ENCODE data around the gene CELF5. TPM values are rescaled to one million over a fixed set of nuclear protein-coding genes. Genes with fewer than 3 reads are reported as not detected.
"Not testable (repeated sequence)": the region's sequence is repeated elsewhere in the genome, so short reads cannot be mapped to it uniquely, and the experiment has no call there.

CELF5 gene
- total RNA-seq, 2 donors from 2014 or later, result 0.24 to 0.26 TPM

DNA sequence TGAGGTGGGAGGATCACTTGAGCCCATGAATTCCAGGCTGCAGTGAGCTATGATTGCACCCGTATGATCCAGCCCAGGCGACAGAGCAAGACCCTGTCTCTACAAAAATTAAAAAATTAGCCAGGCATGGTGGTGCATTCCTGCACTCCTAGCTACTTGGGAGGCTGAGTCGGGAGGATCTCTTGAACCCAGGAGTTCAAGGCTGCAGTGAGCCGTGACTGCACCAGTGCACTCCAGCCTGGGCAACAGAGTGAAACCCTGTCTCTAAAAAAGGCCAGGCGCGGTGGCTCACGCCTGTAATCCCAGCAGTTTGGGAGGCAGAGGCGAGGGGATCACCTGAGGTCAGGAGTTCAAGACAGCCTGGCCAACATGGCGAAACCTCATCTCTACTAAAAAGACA, 118.5 kb downstream of the CELF5 start:
- H3K36me3 Mint-ChIP-seq (ENCODE audit: low read depth); H3K4me1 Mint-ChIP-seq; H3K4me3 Mint-ChIP-seq; H3K27me3 Mint-ChIP-seq; H3K9me3 Mint-ChIP-seq; H3K27ac Mint-ChIP-seq; ATAC-seq (replicated peaks): not testable (repeated sequence)

GRCh38 chr19:3343619-3344502, 119.4 kb downstream of the CELF5 start:
- Mint-ChIP-seq H3K27ac (no peak overlapping the region), H3K36me3 (ENCODE audit: low read depth) (no peaks in the 10 kb centered on the region), H3K9me3 (no peaks in the 10 kb centered on the region), H3K4me3 (peak overlapping the region; percentile 33), H3K4me1 (peaks cover under 1% of the 10 kb centered on the region), H3K27me3 (no peaks in the 10 kb centered on the region)
- peak; percentile 93 for ATAC-seq (replicated peaks)

DNA sequence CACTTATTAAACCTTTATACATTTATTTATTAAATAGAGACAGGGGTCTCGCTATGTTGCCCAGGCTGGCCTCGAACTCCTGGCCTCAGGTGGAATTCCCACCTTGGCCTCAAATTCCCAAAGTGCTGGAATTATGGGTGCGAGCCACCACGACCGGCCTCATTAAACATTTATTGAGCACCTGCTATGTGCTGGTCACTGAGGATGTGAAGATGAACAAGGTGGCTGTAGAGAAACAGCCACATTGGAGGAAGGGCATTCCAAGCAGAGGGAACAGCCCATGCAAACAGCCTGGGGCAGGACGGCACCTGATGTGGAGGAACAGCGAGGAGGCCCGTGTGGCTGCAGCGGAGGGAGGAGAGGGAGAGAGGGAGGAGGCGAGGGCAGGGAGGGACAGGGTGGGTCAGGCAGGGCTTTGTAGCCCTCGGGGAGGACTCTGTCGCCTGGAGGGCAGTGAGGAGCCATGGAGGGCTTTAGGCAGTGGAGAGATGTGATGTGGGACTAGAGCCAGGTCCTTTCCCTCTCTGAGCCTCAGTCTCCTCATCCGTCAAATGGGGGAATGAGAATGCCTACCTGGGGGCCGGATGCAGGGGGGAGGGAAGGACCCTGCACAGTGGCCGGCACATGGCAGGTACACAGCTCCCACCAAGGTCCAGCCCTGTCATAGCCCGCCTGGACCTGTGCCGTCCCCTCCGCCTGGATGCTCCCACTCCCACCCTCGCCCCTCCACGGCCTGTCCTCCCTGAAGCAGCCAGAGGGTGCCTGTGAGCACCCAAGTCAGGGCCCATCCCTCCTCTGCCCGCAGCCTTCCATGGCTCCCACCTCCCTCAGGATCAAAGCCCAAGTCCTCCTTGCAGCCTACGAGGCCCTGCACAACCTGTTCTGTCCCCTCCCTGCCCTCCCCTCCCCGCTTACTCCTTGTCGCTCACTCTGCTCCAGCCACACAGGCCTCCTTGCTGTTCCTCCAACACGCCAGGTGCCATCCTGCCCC, 120.4 kb downstream of the CELF5 start:
- no peak overlapping the region for H3K27ac Mint-ChIP-seq
- no peak for ATAC-seq (replicated peaks)
- no peaks in the 10 kb centered on the region for H3K27me3 Mint-ChIP-seq
- H3K4me1 Mint-ChIP-seq, result no peaks in the 10 kb centered on the region
- H3K9me3 Mint-ChIP-seq, result no peaks in the 10 kb centered on the region
- H3K36me3 Mint-ChIP-seq (ENCODE audit: low read depth), result no peaks in the 10 kb centered on the region
- no peak overlapping the region for H3K4me3 Mint-ChIP-seq

DNA sequence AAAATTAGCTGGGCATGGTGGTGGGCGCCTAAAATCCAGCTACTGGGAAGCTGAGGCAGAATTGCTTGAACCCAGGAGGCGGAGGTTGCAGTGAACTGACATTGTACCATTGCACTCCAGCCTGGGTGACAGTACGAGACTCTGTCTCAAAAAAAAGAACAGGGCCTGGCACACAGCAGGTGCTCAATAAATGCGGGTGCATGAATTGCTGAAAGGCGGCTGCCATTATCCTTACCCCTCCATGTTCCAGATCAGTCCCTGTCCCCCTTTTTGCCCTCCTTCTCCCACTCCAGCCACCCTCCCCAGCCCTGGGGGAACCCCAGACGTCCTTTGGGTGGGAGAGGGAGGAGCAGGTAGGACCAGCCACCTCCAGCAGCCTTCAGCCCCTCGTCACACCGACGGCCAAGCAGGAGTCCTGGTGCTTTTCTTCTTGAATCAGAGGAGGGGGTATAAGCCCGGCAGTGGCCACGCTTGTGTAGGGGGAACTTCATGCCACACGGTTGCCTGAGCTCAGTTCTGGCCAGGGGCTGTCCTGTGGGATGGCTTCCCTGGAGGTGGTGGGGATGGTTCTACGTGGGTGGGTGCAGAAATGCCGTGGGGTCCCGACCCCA, 121.5 kb downstream of the CELF5 start:
- Mint-ChIP-seq H3K9me3 (no peaks in the 10 kb centered on the region), H3K4me1 (no peaks in the 10 kb centered on the region), H3K27me3 (no peaks in the 10 kb centered on the region), H3K4me3 (no peak overlapping the region), H3K36me3 (ENCODE audit: low read depth) (no peaks in the 10 kb centered on the region), H3K27ac (no peak overlapping the region)
- no peak for ATAC-seq (replicated peaks)

Other genes with a start within 250 kb of the CELF5 start
- 1 to 10 TPM; 4.1 to 4.2 TPM for gene TLE6, start 247.1 kb upstream of the CELF5 start, total RNA-seq
- gene TLE2, start 195.4 kb upstream of the CELF5 start, total RNA-seq, result 1 to 10 TPM; 2.5 to 3.5 TPM
- 100 to 1,000 TPM; 348 to 436 TPM for gene TLE5, start 162.2 kb upstream of the CELF5 start, total RNA-seq
- 1 to 10 TPM; 1.9 to 2.6 TPM for gene GNA11, start 130.3 kb upstream of the CELF5 start, total RNA-seq
- 100 to 1,000 TPM; 202 to 297 TPM for gene GNA15, start 88.6 kb upstream of the CELF5 start, total RNA-seq
- gene S1PR4, start 45.9 kb upstream of the CELF5 start, total RNA-seq, result 10 to 100 TPM; 60.6 to 96.8 TPM
- gene NCLN, start 38.7 kb upstream of the CELF5 start, total RNA-seq, result 10 to 100 TPM; 46.4 to 81.6 TPM
- gene NFIC, start 141.9 kb downstream of the CELF5 start, total RNA-seq, result 10 to 100 TPM; 16.7 to 18.1 TPM

Measured in activated T-helper 17 cell treated with anti-CD3 and anti-CD28 coated beads, Interleukin-2, amount 50 U/mL, for 72 hours (primary cell).